NCI-H2029 (cell line): Measurements from ENCODE around the gene TMPRSS11D.

Source experiments
- DNase-seq: peaks from one replicate; lab custom pipeline; 2025; lab: John Stamatoyannopoulos, UW

The TMPRSS11D gene

GRCh38 chr4:67886281-67886680 is 2.5 kb upstream of the TMPRSS11D start:
- DNase-seq, result no peak

- no peak for DNase-seq
Measured at GRCh38 chr4:67885762-67886161, 2.0 kb upstream of the TMPRSS11D start.

DNA sequence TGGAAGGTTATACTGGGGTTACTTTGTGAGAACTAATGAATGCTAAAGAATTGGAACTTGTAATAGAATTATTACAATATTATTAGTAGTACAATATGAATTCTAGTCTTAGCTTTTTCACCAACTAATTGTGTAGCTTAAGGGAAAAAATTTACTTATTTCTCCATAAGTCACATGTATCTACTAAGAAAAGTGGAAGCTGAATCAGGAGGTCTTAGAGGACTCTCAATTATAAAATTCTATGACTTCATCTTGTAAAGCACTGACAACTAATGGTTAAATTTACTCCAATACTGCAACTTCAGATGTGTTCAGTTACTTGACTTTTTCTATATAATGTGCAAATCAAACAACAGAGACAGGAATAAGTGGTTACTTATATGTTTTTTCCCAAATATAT is 899 bp upstream of the TMPRSS11D start:
- no peak for DNase-seq

DNA sequence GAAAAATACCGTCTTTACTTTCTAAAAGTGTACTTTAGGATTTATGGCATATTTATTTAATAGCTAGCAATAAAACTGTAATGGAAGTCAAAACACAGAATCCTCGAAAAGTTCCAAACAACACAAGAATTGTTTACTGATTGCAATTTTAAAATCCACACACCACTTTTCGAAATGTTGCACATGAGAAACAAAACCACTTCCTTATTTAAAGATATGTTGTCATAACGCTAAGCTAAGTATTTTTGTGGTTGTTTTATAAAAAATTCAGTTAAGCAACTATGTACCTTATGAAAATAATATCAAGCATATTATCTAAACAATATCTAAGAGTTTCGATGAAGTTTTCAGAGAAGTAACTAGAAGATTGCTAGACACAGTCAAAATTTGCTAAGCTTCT is 344 bp downstream of the TMPRSS11D start:
- no peak for DNase-seq

DNA sequence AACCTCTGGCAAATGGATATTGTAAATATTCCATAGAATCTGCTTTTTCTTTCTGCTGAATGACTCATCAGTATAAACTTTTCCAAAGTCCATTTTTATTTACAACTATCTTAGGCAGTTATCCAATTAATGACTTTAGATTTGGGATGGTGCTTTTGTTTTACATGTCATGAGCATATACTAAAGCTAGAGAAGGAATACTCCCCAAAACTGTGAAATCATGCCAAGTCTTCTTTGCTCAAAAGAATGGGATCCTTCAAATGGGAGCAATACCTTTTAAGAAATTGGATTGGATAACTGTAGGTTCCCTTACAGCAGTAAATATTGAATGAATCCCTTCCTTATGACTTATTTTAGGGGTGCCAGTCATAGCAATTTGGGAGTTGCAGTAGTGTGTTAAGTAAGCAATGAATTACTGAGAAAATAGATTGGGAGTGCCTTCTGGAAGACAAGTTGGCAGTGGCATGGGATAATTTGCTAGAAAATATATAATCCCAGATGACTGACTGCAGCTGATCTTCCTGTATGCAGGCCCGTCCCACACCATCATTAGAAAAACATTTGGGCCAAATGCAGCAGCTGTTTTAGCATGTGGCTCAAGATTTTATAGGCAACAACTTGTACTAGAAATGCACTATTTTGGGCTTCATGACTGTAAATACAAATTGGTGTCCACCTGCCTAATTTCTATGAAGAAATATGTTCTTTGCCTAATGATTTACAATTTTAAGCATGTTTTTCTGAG is 2.8 kb downstream of the TMPRSS11D start:
- no peak for DNase-seq

DNA sequence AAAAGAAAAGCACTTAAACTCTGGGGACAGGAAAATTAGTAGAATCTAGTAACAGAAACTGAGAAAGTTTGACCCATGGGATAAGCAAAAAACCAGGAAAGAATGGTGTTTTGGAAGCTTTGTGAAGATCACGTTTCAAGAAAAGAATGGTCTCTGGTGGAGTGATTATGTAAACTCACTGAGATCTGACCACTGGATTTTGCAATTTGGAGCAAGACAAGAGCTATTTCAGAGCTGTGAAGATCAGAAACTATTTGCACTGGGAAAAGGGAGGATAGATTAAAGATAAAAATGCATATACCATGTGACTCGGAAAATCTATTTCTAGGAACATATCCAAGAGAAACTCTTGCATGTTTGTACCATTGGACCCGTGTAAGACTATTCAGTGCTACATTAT is 4.3 kb downstream of the TMPRSS11D start:
- DNase-seq, result no peak

- DNase-seq, result no peak
Measured at GRCh38 chr4:67877086-67877485, 6.7 kb downstream of the TMPRSS11D start.

DNA sequence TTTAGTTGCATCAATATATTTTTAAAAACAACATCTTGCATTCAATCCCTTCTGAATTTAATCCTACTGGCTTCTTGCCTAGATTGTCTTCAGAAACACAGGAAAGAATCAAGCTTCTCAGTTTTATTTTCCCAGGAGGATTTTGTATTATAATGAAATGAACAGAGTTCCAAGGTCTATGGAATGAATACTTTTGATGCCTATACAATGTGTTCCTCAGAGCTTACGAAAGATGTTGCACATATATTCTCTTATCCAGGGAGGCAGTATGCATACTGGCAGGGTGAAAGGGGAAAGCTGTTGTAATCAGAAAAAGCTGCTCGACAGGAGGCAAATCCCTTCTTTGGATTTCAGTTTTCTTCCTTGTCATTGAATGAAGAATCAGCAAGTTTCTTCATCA is 8.8 kb downstream of the TMPRSS11D start:
- no peak for DNase-seq

DNA sequence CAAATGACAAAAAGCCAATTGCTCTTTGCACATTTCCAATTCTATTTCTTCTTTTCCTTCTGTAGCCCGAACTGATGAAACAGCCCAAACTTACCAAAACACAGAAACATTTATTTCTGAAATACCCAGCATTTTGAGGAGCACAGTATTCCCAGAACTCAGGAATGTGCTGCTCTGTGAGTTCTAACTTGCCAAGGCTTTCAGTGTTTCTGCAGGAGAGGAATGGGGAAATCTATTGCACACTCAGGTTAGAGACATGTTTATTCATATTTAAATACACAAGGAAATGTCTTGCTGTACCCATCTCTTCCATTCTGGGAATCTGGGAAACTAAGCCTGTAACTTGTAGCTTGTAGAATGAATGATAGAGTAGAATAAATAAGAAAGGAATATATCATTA is 10.7 kb downstream of the TMPRSS11D start:
- no peak for DNase-seq

DNA sequence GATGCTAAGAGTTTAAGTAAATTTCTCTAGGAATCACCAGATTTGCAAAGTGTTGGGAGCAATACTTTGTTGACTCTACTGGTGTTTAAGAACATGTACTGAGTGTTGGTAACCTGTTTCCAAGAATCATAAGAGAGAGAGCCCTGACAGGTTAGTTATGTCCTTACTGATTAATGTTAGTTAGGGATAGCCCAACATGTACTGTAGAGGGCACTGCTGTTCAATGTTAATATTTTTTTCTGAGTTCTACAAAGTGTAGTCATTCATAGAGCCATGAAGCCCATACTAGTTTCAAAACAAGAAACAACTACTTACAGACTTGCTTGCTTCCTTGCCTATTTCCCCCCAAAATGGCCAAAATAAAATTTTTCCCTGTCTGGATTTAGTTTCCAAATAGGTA is 11.9 kb downstream of the TMPRSS11D start:
- DNase-seq, result no peak

- DNase-seq, result no peak
Measured at GRCh38 chr4:67869580-67870190, 14.1 kb downstream of the TMPRSS11D start.

DNA sequence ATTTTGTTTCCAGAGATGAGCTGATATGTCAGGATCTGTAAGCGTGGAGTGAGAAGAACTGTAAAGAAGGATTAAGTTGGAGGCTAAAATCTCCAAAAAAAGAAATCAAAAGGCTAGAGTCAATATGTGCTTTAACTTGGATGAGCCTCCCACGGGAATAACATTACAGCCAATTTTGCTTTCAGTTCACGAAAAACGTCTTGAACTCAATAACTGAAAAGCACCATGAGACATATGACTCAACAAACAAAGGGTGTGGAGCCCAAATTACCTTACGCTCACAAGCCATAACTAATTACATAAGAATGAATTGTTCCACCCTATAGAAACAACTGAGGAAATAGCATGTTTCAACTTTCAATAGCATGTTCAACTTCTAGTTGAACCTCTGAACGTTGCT is 22.3 kb downstream of the TMPRSS11D start:
- DNase-seq, result no peak

DNA sequence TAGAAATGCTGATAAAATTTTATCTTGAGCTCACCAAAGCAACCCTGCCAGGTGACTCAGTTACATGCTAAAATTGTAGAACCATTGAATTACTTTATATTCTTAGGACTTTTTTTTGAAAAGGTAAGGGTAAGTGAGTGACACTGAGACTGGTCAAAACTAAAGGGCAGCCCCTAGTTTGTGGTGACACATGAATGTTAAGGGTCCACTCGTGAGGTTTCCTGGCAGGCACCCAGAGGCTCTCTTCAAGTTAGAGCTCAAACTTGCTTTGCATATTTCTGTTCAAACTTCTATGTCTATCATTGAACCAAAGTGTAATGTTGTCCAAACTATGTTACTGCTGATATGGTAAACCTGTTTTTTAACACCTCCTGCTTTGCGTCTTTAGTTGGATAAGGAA is 30.5 kb downstream of the TMPRSS11D start:
- no peak for DNase-seq

- no peak for DNase-seq
Measured at GRCh38 chr4:67820903-67821302, 62.9 kb downstream of the TMPRSS11D start.

GRCh38 chr4:67810011-67810410 is 73.8 kb downstream of the TMPRSS11D start:
- DNase-seq, result no peak

- DNase-seq, result no peak
Measured at GRCh38 chr4:67809502-67809901, 74.3 kb downstream of the TMPRSS11D start.

DNA sequence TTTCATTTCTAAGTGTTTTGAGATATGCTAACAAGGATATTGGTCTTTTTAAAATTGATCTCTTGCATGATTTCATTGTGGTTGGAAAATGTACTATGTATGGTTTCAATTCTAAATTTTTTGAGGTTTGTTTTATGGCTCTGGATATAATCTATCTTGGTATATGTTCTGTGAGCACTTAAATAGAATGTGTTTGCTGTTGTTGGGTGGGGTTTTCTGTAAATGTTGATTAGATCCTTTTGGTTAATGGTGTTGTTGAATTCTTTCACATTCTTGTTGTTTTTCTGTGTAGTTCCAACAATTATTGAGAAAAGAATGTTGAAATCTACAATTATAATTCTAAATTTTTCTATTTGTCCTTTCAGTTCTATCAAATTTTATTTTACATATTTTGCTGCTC is 87.0 kb downstream of the TMPRSS11D start:
- DNase-seq, result no peak

DNA sequence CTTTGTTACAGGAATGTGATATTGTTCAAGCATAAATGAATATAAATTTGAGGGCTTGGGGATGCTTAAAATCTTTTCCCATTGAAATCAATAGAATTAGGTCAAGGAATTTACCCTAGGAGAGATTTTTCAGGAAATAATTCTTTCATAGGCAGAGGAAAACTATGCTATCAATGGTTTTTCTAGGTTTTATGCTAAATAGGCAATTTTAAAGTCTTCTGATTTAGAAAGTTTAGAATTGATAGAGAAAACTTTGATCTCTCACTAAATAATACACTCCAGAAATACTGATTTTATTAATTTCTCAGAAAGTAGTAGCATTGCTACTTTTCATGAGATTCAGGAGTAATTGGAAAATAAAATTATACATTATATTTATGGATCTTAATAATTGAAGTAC is 93.1 kb downstream of the TMPRSS11D start:
- no peak for DNase-seq

DNA sequence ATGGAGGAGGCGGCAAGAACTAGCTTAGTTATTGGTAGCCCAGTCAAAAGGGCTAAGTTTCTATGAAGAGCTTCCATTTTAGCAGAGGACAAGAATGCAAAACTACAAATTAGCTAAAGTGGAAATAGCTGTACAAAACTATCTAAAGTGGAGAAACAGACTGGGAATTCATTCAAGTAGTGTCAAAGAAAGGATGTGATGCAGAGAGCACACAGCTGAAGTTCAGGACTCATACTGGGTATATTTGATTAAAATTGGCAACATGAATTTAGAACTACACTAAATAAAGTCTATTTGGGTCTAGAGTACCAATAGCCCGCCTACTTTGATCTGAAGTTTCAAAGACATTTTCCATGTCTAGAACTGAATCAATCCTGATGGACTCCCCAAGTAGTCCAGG is 96.5 kb downstream of the TMPRSS11D start:
- DNase-seq, result no peak

DNA sequence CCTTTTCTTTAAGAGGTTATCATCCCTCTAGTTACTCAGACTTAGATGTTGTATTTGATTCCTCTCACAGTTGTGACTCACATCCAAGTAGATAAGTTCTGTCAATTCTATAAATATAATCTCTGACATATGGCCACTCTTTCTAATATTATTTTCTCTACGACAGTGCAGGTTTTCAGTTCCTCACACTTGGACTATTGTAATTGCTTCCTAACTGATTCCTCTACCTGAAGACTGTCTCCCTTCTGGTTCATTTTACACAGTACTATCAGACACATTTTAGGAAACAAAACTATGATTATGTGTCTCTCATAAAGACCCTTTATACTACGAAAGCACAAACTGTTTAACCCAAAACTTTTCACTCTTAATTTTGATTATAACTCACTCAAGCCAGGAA is 98.3 kb downstream of the TMPRSS11D start:
- DNase-seq, result no peak

DNA sequence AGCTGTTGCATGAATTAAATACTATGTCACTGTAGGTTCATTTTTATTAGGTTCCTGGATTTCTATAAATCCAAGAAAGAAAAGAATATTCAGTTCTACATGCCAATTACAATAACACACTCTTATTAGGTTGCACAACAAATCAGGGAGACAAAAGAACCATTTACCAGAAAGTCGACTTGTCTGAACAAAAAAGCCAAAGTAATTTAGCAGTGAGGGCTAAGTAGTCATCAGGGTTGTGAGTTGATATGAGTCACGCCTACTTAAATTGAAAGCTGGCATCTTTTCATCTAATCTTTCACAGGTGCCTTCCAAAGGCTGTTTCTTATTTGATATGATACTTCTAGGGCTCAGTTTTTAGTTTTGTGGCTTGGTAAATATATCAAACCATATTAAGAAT is 104.2 kb downstream of the TMPRSS11D start:
- DNase-seq, result no peak

DNA sequence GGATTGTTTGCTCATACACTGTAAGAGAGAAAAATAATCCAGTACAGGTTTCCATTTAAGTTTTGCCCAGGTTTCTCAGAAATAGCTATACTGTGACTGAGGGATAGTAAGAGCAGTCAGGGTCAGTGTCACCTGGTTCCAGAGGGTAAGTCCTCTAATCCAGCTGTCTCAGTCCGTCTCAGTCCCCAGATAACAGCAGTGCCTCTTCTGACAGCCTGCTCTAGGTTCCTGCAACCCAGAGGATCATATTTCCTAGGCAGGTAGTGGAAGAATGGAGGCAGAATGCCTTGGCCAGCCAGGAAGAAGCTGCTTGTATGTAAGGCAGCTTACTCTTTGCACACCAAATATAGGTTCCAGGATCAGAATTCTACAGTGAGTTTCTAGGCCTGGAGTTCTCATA is 107.1 kb downstream of the TMPRSS11D start:
- no peak for DNase-seq
